ENCODE data around the gene GAB2.

Gene GAB2

GRCh38 chr11:78196661-78197091 lies 220.9 kb downstream of the GAB2 start (continued):
- no peak for TF ChIP-seq ARNTL (CRISPR knock-in tag; IDR thresholded peaks at IDR 0.05; ENCODE audit: borderline replicate concordance, low read depth)

DNA sequence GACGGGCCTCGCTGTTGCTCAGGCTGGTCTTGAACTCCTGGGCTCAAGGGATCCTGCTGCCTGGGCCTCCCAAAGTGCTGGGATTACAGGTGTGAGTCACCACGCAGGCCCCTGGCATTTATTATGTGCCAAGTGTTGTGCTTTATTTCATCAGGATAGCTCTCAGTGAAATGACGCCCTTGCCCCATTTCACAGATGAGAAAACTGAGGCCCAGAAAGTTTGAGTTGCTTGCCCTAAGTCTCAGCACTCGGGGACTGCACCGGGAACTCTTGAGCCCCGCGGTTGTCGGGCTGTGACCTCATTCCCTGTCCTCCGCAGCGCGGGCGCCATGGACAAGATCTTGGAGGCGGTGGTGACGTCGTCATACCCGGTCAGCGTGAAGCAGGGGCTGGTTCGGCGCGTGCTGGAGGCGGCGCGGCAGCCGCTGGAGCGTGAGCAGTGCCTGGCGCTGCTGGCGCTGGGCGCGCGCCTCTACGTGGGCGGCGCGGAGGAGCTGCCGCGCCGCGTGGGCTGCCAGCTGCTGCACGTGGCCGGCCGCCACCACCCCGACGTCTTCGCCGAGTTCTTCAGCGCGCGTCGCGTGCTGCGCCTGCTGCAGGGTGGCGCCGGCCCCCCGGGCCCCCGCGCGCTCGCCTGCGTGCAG lies 221.6 kb downstream of the GAB2 start:
- ATAC-seq: no peak
- TF ChIP-seq ZC3H10 (CRISPR knock-in tag; IDR thresholded peaks at IDR 0.05): no peak
- no peak for TF ChIP-seq ZNF565 (CRISPR knock-in tag; conservative IDR thresholded peaks at IDR 0.05; ENCODE audit: low read depth)
- TF ChIP-seq OSR1 (CRISPR knock-in tag; IDR thresholded peaks at IDR 0.05): no peak
- TF ChIP-seq CSDC2 (CRISPR knock-in tag; IDR thresholded peaks at IDR 0.05): no peak
- TF ChIP-seq CREB5 (CRISPR knock-in tag; IDR thresholded peaks at IDR 0.05; ENCODE audit: low read depth): no peak
- TF ChIP-seq RARB (CRISPR knock-in tag; IDR thresholded peaks at IDR 0.05): no peak
- no peak for TF ChIP-seq PPARA (CRISPR knock-in tag; IDR thresholded peaks at IDR 0.05; ENCODE audit: borderline replicate concordance)
- no peak for TF ChIP-seq SNAI2 (CRISPR knock-in tag; IDR thresholded peaks at IDR 0.05)
- no peak for TF ChIP-seq ESRRG (CRISPR knock-in tag; IDR thresholded peaks at IDR 0.05)
- no peak for TF ChIP-seq ZFP30 (CRISPR knock-in tag; IDR thresholded peaks at IDR 0.05)
- no peak for TF ChIP-seq TSHZ2 (CRISPR knock-in tag; IDR thresholded peaks at IDR 0.05)
- TF ChIP-seq ZNF70 (CRISPR knock-in tag; IDR thresholded peaks at IDR 0.05): no peak
- no peak for TF ChIP-seq CSRNP3 (CRISPR knock-in tag; IDR thresholded peaks at IDR 0.05)
- no peak for TF ChIP-seq BACH2 (CRISPR knock-in tag; IDR thresholded peaks at IDR 0.05; ENCODE audit: borderline replicate concordance)

GRCh38 chr11:78194490-78194889 lies 223.1 kb downstream of the GAB2 start:
- TF ChIP-seq CSDC2 (CRISPR knock-in tag; IDR thresholded peaks at IDR 0.05): no peak
- TF ChIP-seq GLIS3 (CRISPR knock-in tag; IDR thresholded peaks at IDR 0.05): no peak
- TF ChIP-seq RARB (CRISPR knock-in tag; IDR thresholded peaks at IDR 0.05): no peak
- no peak for TF ChIP-seq ISL1 (CRISPR knock-in tag; IDR thresholded peaks at IDR 0.05)
- no peak for TF ChIP-seq ARNTL (CRISPR knock-in tag; IDR thresholded peaks at IDR 0.05; ENCODE audit: borderline replicate concordance, low read depth)
- TF ChIP-seq OSR1 (CRISPR knock-in tag; IDR thresholded peaks at IDR 0.05): no peak
- no peak for TF ChIP-seq TSHZ2 (CRISPR knock-in tag; IDR thresholded peaks at IDR 0.05)
- TF ChIP-seq TOX (CRISPR knock-in tag; IDR thresholded peaks at IDR 0.05; ENCODE audit: borderline replicate concordance): no peak
- TF ChIP-seq CSRNP3 (CRISPR knock-in tag; IDR thresholded peaks at IDR 0.05): no peak
- TF ChIP-seq TCF4 (CRISPR knock-in tag; IDR thresholded peaks at IDR 0.05; ENCODE audit: borderline replicate concordance): no peak
- no peak for TF ChIP-seq ESRRG (CRISPR knock-in tag; IDR thresholded peaks at IDR 0.05)
- no peak for TF ChIP-seq SNAI2 (CRISPR knock-in tag; IDR thresholded peaks at IDR 0.05)
- no peak for TF ChIP-seq ZC3H10 (CRISPR knock-in tag; IDR thresholded peaks at IDR 0.05)
- TF ChIP-seq ZNF70 (CRISPR knock-in tag; IDR thresholded peaks at IDR 0.05): no peak
- TF ChIP-seq ZNF8 (CRISPR knock-in tag; IDR thresholded peaks at IDR 0.05): no peak
- no peak for TF ChIP-seq BACH2 (CRISPR knock-in tag; IDR thresholded peaks at IDR 0.05; ENCODE audit: borderline replicate concordance)
- TF ChIP-seq, protein P1, sequence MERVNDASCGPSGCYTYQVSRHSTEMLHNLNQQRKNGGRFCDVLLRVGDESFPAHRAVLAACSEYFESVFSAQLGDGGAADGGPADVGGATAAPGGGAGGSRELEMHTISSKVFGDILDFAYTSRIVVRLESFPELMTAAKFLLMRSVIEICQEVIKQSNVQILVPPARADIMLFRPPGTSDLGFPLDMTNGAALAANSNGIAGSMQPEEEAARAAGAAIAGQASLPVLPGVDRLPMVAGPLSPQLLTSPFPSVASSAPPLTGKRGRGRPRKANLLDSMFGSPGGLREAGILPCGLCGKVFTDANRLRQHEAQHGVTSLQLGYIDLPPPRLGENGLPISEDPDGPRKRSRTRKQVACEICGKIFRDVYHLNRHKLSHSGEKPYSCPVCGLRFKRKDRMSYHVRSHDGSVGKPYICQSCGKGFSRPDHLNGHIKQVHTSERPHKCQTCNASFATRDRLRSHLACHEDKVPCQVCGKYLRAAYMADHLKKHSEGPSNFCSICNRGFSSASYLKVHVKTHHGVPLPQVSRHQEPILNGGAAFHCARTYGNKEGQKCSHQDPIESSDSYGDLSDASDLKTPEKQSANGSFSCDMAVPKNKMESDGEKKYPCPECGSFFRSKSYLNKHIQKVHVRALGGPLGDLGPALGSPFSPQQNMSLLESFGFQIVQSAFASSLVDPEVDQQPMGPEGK (CRISPR knock-in tag; IDR thresholded peaks at IDR 0.05; ENCODE audit: borderline replicate concordance): no peak
- no peak for TF ChIP-seq CREB5 (CRISPR knock-in tag; IDR thresholded peaks at IDR 0.05; ENCODE audit: low read depth)

More at GRCh38 chr11:78194490-78194889, 223.1 kb downstream of the GAB2 start:
- no peak for ATAC-seq

All from SK-N-SH treated with all-trans-retinoic acid at 6 μM for 48 hours (cell line).